HG02852 (cell line): Measurements from ENCODE around the gene GOLIM4.
"Not testable (repeated sequence)": the region's sequence is repeated elsewhere in the genome, so short reads cannot be mapped to it uniquely, and the experiment has no call there.

Experiments used
- ATAC-seq: cut with Tn5 transposase; IDR thresholded peaks from one replicate; pipeline ENCODE4 v1.9.1; 2021; ENCODE audit warnings: mild to moderate bottlenecking, moderate library complexity; ENCODE audit not compliant: unreplicated experiment

GOLIM4 gene

GRCh38 chr3:168080499-168081170 is 15.1 kb downstream of the GOLIM4 start:
- ATAC-seq, result no peak

GRCh38 chr3:168080022-168080421 is 15.7 kb downstream of the GOLIM4 start:
- ATAC-seq, result no peak

- no peak for ATAC-seq
These were observed 18.6 kb downstream of the GOLIM4 start for GRCh38 chr3:168077091-168077490.

- ATAC-seq, result no peak
These were observed 21.7 kb downstream of the GOLIM4 start for GRCh38 chr3:168073842-168074605.

GRCh38 chr3:168072323-168072650 is 23.4 kb downstream of the GOLIM4 start:
- no peak for ATAC-seq

GRCh38 chr3:168071591-168072322 is 24.0 kb downstream of the GOLIM4 start:
- ATAC-seq, result no peak

GRCh38 chr3:168070919-168071318 is 24.8 kb downstream of the GOLIM4 start:
- ATAC-seq, result no peak

- ATAC-seq, result no peak
These were observed 27.4 kb downstream of the GOLIM4 start for GRCh38 chr3:168068346-168068745.

GRCh38 chr3:168066882-168067281 is 28.8 kb downstream of the GOLIM4 start:
- ATAC-seq, result no peak

GRCh38 chr3:168065569-168065968 is 30.2 kb downstream of the GOLIM4 start:
- no peak for ATAC-seq

- no peak for ATAC-seq
These were observed 32.6 kb downstream of the GOLIM4 start for GRCh38 chr3:168063122-168063521.

GRCh38 chr3:168062679-168063078 is 33.0 kb downstream of the GOLIM4 start:
- no peak for ATAC-seq

- peak; percentile 96 for ATAC-seq
These were observed 34.3 kb downstream of the GOLIM4 start for GRCh38 chr3:168061332-168061996.

GRCh38 chr3:168060317-168060716 is 35.4 kb downstream of the GOLIM4 start:
- no peak for ATAC-seq

GRCh38 chr3:168058481-168058880 is 37.2 kb downstream of the GOLIM4 start:
- no peak for ATAC-seq

GRCh38 chr3:168056398-168057230 is 39.1 kb downstream of the GOLIM4 start:
- not testable (repeated sequence) for ATAC-seq

- ATAC-seq, result no peak
These were observed 41.3 kb downstream of the GOLIM4 start for GRCh38 chr3:168054447-168054846.

- no peak for ATAC-seq
These were observed 42.6 kb downstream of the GOLIM4 start for GRCh38 chr3:168053115-168053514.

- no peak for ATAC-seq
These were observed 43.2 kb downstream of the GOLIM4 start for GRCh38 chr3:168052515-168052914.
